Muscle layer of colon (tissue), 2 donors: ENCODE results near the gene VWA7.
A peak's percentile ranks its signal among the peaks of the same experiment; 100 is the strongest.

Experiments
- H3K27ac ChIP-seq: one replicate; pipeline ENCODE4 v1.7.0; 2013; ENCODE audit warnings: low read depth, mild to moderate bottlenecking, low read length, moderate library complexity
- H3K27me3 ChIP-seq, 2 donors: one replicate each; pipeline ENCODE4 v1.7.0; 2013; ENCODE audit warnings: low read length in 2 of 2, mild to moderate bottlenecking in 2 of 2; ENCODE audit not compliant: insufficient read depth in 2 of 2, control insufficient read depth in 1 of 2
- H3K36me3 ChIP-seq: one replicate; pipeline ENCODE4 v1.7.0; 2013; ENCODE audit warnings: mild to moderate bottlenecking, low read length; ENCODE audit not compliant: insufficient read depth
- H3K4me1 ChIP-seq: one replicate; pipeline ENCODE4 v1.7.0; 2013; ENCODE audit warnings: mild to moderate bottlenecking, low read length; ENCODE audit not compliant: insufficient read depth
- H3K4me3 ChIP-seq, 2 donors: one replicate each; pipeline ENCODE4 v1.7.0; 2013; ENCODE audit warnings: low read length in 2 of 2, low read depth in 1 of 2, mild to moderate bottlenecking in 1 of 2, moderate library complexity in 1 of 2
- H3K9ac ChIP-seq: one replicate; pipeline ENCODE4 v1.7.0; 2013; ENCODE audit warnings: low read length
- H3K9me3 ChIP-seq: one replicate; pipeline ENCODE4 v1.7.0; 2013; ENCODE audit warnings: mild to moderate bottlenecking, low read length
- donor health status: abdominal sarcoma.
- donor health status: Adenocarcinoma of cecum.

The VWA7 gene

DNA sequence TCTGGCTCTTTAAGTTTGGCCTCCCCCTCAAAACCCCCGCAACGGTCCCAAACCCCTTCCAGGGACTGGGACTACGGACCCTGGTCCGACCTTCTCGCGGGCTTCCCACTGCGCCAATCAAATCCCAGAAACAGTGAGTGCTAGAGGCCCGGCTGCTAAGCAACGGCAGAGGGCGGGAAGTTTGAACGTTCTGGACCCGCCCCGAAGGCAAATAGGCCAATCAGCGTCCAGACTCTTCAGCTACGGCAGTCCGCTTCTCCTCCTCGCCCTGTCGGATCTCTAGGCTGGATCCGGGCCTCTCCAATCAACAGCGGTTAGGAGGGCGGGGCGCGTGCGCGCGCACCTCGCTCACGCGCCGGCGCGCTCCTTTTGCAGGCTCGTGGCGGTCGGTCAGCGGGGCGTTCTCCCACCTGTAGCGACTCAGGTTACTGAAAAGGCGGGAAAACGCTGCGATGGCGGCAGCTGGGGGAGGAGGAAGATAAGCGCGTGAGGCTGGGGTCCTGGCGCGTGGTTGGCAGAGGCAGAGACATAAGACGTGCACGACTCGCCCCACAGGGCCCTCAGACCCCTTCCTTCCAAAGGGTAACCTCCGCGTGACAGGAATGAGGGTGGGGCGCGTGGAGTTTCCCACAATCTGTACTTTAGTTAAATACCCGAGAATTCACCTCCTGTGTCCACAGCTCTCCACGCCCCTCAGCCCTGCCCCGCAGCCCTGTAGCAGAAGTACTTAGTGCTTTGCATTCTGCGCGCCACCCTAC lies 37.3 kb downstream of the VWA7 start, which contains the start of gene MSH5:
Gene MSH5, plus strand, starts transcription at position 367 of the 758 bp plus-strand sequence. CDS start 462 bp downstream, outside the sequence.
- Histone ChIP-seq H3K4me1 (peaks cover 20% of the 10 kb centered on the region), H3K27ac (peak within 1 kb of the TSS; percentile 53), H3K27me3 (no peaks in the 10 kb centered on the region)

DNA sequence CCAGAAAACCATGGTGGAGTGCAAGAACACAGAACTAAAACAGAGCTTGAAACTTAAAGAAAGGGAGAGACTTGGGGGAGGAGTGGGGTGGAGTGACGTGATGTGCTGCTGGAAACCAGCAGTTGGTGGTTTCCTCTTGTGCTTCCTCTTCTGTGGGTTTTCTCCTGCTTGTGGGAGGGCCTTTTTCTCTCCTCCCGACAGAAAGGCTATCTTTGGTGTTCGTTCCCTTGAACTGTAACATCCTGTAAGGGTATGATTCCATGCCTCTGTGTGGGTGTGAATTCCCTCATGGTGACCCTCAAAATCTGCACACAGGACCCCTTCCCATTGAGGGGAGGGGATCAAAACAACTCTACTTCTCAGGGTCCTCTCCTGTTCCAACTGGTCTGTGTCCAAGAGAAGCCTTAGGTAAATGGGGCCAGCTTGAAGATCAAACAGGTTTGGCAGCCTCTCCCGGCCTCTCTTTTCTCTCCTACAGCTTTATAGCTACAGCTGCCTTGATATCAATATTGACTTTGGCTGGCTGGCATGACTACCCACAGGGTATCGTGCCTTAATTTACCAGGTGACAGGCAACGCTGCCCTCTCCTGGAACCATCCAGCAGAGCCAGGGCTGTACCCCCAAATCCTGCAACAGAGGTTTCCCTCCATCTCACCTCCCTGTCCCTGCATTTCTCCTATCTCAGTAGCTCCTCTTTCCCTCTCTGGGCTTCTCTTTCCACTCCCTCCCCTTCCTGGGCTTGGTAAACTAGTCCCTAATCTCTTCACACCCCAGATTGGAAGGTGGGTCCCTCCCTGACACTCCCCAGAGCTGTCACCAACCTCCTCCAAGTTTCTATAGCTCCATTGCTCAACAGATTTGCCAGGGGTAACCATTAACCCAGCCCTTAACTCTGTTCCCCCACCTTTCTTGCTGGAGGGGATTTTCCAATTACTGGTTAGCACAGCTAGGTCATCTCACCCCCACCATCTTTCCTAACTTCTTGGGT lies 38.8 kb downstream of the VWA7 start:
- H3K9me3 ChIP-seq, result no peaks in the 10 kb centered on the region
- H3K36me3 ChIP-seq, result peaks cover 11% of the 10 kb centered on the region
- H3K27ac ChIP-seq, result peak overlapping the region; percentile 25
- no peaks in the 10 kb centered on the region for H3K27me3 ChIP-seq
- H3K9ac ChIP-seq, result no peak overlapping the region
- peaks cover 29% of the 10 kb centered on the region for H3K4me1 ChIP-seq
- no peak overlapping the region for H3K4me3 ChIP-seq

More for the DNA sequence above, 37.3 kb downstream of the VWA7 start, which contains the start of gene MSH5:
- Histone ChIP-seq H3K4me3 (peak within 1 kb of the TSS; percentile 85 to 86), H3K9ac (peak within 1 kb of the TSS; percentile 61), H3K9me3 (no peaks in the 10 kb centered on the region), H3K36me3 (no peaks in the 10 kb centered on the region)

DNA sequence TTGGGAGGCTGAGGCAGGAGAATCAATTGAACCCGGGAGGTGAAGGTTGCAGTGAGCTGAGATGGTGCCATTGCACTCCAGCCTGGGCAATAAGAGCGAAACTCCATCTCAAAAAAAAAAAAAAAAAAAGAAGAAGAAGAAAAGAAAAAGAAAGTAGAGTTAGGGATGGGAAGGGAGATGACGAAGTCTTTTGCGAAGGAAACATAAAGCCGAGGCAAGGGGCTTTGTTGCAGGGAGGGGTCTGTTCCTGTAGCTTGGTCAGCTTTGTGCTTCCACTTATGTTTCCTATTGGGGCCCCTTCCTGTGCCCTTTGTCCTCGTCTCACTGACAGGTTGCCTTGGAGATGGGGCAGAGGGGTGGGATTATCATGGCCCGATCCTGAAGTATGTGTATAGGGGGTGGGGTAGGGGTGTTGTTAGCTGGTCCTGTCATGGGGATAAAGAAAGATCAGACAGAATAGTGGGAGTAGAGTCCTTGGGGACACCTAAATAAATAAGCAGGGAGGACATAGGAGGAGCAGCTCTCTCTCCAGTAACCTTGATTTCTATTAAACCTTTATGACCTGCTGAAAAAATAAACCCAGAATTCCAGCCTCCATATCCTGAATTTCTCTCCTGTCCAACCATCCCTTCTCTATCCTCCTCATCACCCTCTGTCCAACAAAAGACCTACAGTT lies 39.7 kb downstream of the VWA7 start:
- H3K9ac ChIP-seq, result no peak overlapping the region
- H3K4me1 ChIP-seq, result peaks cover 29% of the 10 kb centered on the region

DNA sequence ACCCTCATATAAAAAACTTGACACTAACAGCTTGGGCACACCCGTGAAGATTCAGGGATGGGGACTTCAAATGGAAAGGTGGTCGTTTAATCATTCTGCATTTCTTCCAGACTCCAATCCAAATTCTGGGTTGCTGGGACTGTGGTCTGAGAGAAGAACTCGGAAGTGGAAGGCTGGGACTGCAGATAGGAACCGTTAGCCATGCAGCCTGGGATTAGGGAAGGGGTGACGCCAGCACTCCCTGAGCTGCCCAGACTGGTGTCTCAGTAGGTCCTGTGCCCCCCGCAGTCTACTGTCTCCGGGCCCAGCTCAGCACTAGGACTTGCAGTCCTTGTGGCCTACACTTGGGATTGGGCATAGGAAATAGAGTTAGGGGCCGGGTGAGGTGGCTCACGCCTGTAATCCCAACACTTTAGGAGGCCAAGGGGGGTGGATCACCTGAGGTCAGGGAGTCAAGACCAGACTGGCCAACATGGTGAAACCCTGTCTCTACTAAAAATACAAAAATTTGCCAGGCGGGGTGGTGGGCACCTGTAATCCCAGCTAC lies 40.3 kb downstream of the VWA7 start:
- peak overlapping the region; percentile 83 to 95 for H3K4me3 ChIP-seq
- H3K9ac ChIP-seq, result peak overlapping the region; percentile 98
- peaks cover 23% of the 10 kb centered on the region for H3K36me3 ChIP-seq
- H3K9me3 ChIP-seq, result no peaks in the 10 kb centered on the region
- peak overlapping the region; percentile 92 for H3K27ac ChIP-seq
- no peaks in the 10 kb centered on the region for H3K27me3 ChIP-seq
- peaks cover 29% of the 10 kb centered on the region for H3K4me1 ChIP-seq

More for the DNA sequence above, 39.7 kb downstream of the VWA7 start:
- H3K4me3 ChIP-seq, result no peak overlapping the region
- no peaks in the 10 kb centered on the region for H3K9me3 ChIP-seq
- H3K27ac ChIP-seq, result peak overlapping the region; percentile 25
- H3K36me3 ChIP-seq, result peaks cover 17% of the 10 kb centered on the region
- no peaks in the 10 kb centered on the region for H3K27me3 ChIP-seq

DNA sequence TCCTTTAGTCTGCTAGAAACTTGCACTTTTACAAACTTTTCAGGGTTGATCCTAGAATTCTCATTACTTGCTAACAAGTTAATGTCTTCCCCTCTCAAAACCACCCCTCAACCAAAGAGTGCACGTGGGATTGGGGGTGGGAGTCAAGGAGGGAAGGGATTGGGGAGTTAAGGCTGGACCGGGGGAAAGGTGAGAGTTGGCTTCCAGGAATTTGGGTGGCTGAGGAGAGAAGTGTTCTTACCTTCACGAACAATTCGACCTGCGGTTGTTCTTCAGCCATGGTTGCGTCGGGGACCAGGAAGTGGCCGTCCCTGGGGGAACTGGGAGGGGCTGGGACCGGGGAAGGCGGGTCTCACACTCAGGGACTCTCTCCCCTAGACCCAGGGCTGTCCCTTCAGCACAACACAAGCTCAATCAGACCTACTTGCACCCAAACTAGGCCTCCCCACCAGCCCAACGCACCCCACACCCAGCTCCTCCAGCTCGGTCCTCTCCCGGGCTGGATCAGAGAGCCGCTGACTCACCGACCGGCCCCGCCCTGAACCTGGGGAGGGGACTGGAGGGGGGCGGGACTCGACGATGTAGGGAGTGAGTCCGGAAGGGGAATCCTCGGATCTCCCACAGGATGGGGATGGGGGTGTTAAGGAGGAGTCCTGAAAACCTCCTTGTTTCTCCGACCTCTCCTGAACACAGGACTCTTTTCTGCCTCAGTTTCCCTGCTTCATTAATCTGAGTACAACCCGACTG lies 40.9 kb downstream of the VWA7 start, which contains the start of gene CLIC1:
Gene CLIC1, minus strand, starts transcription at position 510 of the 747 bp plus-strand sequence. Its CDS starts 230 bp downstream, at position 280.
- peaks cover 29% of the 10 kb centered on the region for H3K4me1 ChIP-seq
- H3K36me3 ChIP-seq, result peaks cover 28% of the 10 kb centered on the region
- no peaks in the 10 kb centered on the region for H3K27me3 ChIP-seq
- H3K9me3 ChIP-seq, result no peaks in the 10 kb centered on the region
- H3K27ac ChIP-seq, result peak within 1 kb of the TSS; percentile 92
- peak within 1 kb of the TSS; percentile 98 for H3K9ac ChIP-seq
- H3K4me3 ChIP-seq, result peak within 1 kb of the TSS; percentile 83 to 95

DNA sequence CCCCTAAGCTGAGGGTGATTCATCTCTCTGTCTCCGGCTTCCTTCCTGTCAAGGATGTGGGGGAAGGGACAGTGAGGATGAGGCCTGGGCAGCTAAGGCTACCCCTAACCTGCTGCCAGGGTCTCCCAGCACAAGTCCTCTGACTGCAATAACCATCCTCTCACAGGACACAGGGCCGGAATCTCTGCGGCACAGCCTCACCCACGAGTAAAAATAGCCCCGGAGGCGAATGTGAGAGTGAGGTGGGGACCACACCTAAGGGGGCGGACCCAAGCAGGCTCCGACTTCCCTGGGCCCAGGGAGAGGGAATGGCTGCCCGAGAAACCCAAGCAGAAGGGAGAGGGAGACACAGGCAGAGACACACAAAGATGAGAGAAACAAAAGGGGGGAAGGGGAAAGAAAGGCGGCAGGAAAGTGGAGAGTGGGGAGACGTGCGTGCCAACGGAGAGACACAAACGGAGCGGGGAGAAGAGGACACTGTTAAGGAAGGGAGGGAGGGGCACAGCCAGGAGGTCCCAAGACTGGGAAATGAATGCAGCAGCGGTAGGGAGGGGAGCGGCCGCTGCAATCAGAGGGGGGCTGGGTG lies 42.2 kb downstream of the VWA7 start:
- Histone ChIP-seq H3K36me3 (peaks cover 28% of the 10 kb centered on the region), H3K4me3 (peak overlapping the region; percentile 83 to 95), H3K9me3 (no peaks in the 10 kb centered on the region), H3K27ac (peak overlapping the region; percentile 92), H3K27me3 (no peaks in the 10 kb centered on the region), H3K9ac (peak overlapping the region; percentile 98), H3K4me1 (peaks cover 38% of the 10 kb centered on the region)

DNA sequence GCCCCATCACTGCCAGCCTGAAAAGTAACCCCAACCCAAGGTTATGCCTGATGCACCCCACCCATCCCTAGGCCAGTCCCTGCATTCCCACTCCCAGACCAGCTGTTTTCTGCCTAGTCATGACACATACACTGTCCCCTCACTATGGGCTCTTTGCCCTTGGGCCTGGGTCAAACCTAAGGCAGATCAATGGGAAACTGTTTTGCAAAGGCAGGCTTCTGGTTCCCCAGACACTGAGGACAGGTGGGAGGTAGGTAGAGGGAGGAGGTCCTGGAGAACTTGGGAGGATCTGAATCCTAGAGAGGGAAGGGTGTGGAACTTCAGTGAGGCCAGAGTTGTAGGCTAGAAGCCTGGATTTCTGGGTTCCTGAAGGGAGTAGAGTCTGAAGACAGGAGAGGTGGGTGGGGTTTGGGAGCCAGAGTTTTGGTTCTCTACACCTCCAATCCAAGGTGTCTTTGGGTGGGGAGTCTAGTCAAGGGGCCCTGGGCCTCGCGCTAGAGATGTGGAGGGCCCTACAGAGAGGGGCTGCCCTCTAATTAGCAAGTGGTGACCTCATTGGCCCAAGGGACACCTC lies 42.8 kb downstream of the VWA7 start:
- peak overlapping the region; percentile 98 for H3K9ac ChIP-seq
- H3K27me3 ChIP-seq, result no peaks in the 10 kb centered on the region
- peak overlapping the region; percentile 83 to 95 for H3K4me3 ChIP-seq
- H3K9me3 ChIP-seq, result no peaks in the 10 kb centered on the region
- peaks cover 28% of the 10 kb centered on the region for H3K36me3 ChIP-seq
- peaks cover 36% of the 10 kb centered on the region for H3K4me1 ChIP-seq
- H3K27ac ChIP-seq, result peak overlapping the region; percentile 92

DNA sequence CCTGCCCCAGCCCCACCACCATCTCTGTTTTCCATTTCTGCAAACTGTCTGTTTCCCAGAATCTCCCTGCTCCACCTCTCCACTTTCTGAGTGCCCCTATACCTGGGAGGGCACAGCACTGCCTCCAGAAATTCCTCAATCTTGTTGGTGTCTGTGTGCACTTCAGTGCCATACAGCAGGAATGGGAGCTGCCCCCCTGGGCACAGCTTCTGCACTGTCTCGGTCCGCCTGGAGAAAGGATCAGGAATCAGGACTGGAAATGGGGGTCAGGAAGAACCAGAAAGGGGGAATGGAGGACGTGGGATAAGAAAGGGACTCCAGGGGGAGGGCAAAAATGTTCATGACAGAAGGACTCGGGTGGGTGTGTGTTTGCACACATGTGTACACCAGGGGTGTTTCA lies 43.4 kb downstream of the VWA7 start:
- H3K9ac ChIP-seq, result no peak overlapping the region
- H3K9me3 ChIP-seq, result no peaks in the 10 kb centered on the region
- H3K36me3 ChIP-seq, result peaks cover 28% of the 10 kb centered on the region
- peaks cover 33% of the 10 kb centered on the region for H3K4me1 ChIP-seq
- H3K4me3 ChIP-seq, result no peak overlapping the region
- no peaks in the 10 kb centered on the region for H3K27me3 ChIP-seq
- H3K27ac ChIP-seq, result no peak overlapping the region

DNA sequence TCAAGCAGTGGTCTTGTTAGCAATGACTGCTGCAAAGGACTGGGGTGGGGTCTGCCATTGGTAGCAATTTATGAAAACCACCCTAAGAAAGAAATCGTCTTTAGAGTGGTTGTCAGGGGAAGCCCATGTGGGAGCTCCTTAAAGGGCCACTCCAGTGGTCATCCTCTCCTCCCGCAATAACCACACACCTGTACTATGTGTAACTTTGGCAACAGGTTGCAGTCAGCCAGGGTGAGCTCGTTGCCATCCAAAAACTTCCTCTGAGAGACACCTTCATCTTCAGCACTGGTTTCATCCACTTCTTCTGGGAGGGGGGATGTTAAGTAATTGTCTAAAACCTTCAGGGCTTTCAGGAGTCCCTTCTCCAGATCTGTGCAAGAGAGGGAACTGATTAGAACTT lies 45.1 kb downstream of the VWA7 start:
- peaks cover 42% of the 10 kb centered on the region for H3K4me1 ChIP-seq

More for the DNA sequence above, 45.1 kb downstream of the VWA7 start:
- Histone ChIP-seq H3K9ac (no peak overlapping the region), H3K9me3 (no peaks in the 10 kb centered on the region), H3K27me3 (no peaks in the 10 kb centered on the region), H3K27ac (no peak overlapping the region), H3K4me3 (no peak overlapping the region), H3K36me3 (peaks cover 38% of the 10 kb centered on the region)
